ENCODE results near the gene FRMD4A. TPM values are rescaled to one million over a fixed set of nuclear protein-coding genes. Genes with fewer than 3 reads are reported as not detected.

Gene FRMD4A
- total RNA-seq, 1 experiment from 2014 or later, result not detected

- no peak overlapping the region for H3K27ac ChIP-seq (ENCODE audit: low read length)
- no peak overlapping the region for H3K9ac ChIP-seq (ENCODE audit: low read length)
These were observed 306.2 kb downstream of the FRMD4A start for GRCh38 chr10:14024329-14025202.

GRCh38 chr10:14023673-14024328, 306.9 kb downstream of the FRMD4A start:
- no peaks in the 10 kb centered on the region for H3K36me3 ChIP-seq (ENCODE audit: insufficient read depth, low read length)
- no peak overlapping the region for H3K4me3 ChIP-seq (ENCODE audit: low read length)
- H4K20me1 ChIP-seq (ENCODE audit: insufficient read depth, low read depth, low read length), result no peaks in the 10 kb centered on the region
- no peak overlapping the region for H3K27ac ChIP-seq (ENCODE audit: low read length)
- H3K4me1 ChIP-seq (ENCODE audit: low read length), result no peaks in the 10 kb centered on the region
- H3K9ac ChIP-seq (ENCODE audit: low read length), result no peak overlapping the region
- H3K4me2 ChIP-seq (ENCODE audit: low read depth, low read length, poor library complexity, severe bottlenecking), result no peak overlapping the region
- no peak overlapping the region for H2AFZ ChIP-seq (ENCODE audit: low read length)
- no peaks in the 10 kb centered on the region for H3K79me2 ChIP-seq (ENCODE audit: low read length)
- no peaks in the 10 kb centered on the region for H3K9me3 ChIP-seq (ENCODE audit: low read length)
- no peaks in the 10 kb centered on the region for H3K9me2 ChIP-seq (replicated peaks; ENCODE audit: insufficient read depth, low read length)
- DNase-seq, result no peak
- H3K27me3 ChIP-seq (ENCODE audit: low read length), result no peaks in the 10 kb centered on the region

More at GRCh38 chr10:14024329-14025202, 306.2 kb downstream of the FRMD4A start:
- Histone ChIP-seq H3K4me2 (ENCODE audit: low read depth, low read length, poor library complexity, severe bottlenecking) (no peak overlapping the region), H3K79me2 (ENCODE audit: low read length) (no peaks in the 10 kb centered on the region), H3K27me3 (ENCODE audit: low read length) (no peaks in the 10 kb centered on the region), H3K4me3 (ENCODE audit: low read length) (no peak overlapping the region), H3K9me2 (replicated peaks; ENCODE audit: insufficient read depth, low read length) (no peaks in the 10 kb centered on the region), H2AFZ (ENCODE audit: low read length) (no peak overlapping the region), H4K20me1 (ENCODE audit: insufficient read depth, low read depth, low read length) (no peaks in the 10 kb centered on the region), H3K9me3 (ENCODE audit: low read length) (no peaks in the 10 kb centered on the region), H3K36me3 (ENCODE audit: insufficient read depth, low read length) (no peaks in the 10 kb centered on the region), H3K4me1 (ENCODE audit: low read length) (no peaks in the 10 kb centered on the region)
- no peak for DNase-seq

GRCh38 chr10:14022954-14023672, 307.6 kb downstream of the FRMD4A start:
- H2AFZ ChIP-seq (ENCODE audit: low read length), result no peak overlapping the region
- no peaks in the 10 kb centered on the region for H4K20me1 ChIP-seq (ENCODE audit: insufficient read depth, low read depth, low read length)
- H3K36me3 ChIP-seq (ENCODE audit: insufficient read depth, low read length), result no peaks in the 10 kb centered on the region
- no peak overlapping the region for H3K4me3 ChIP-seq (ENCODE audit: low read length)
- H3K9ac ChIP-seq (ENCODE audit: low read length), result no peak overlapping the region
- no peak overlapping the region for H3K27ac ChIP-seq (ENCODE audit: low read length)
- no peaks in the 10 kb centered on the region for H3K9me3 ChIP-seq (ENCODE audit: low read length)
- no peaks in the 10 kb centered on the region for H3K27me3 ChIP-seq (ENCODE audit: low read length)
- no peaks in the 10 kb centered on the region for H3K9me2 ChIP-seq (replicated peaks; ENCODE audit: insufficient read depth, low read length)
- no peaks in the 10 kb centered on the region for H3K4me1 ChIP-seq (ENCODE audit: low read length)
- no peak overlapping the region for H3K4me2 ChIP-seq (ENCODE audit: low read depth, low read length, poor library complexity, severe bottlenecking)
- H3K79me2 ChIP-seq (ENCODE audit: low read length), result no peaks in the 10 kb centered on the region
- DNase-seq, result no peak

GRCh38 chr10:14022052-14022451, 308.7 kb downstream of the FRMD4A start:
- Histone ChIP-seq H3K4me3 (ENCODE audit: low read length) (no peak overlapping the region), H2AFZ (ENCODE audit: low read length) (no peak overlapping the region), H3K4me1 (ENCODE audit: low read length) (no peaks in the 10 kb centered on the region)

GRCh38 chr10:14020037-14020664, 310.6 kb downstream of the FRMD4A start:
- H4K20me1 ChIP-seq (ENCODE audit: insufficient read depth, low read depth, low read length), result no peaks in the 10 kb centered on the region
- no peaks in the 10 kb centered on the region for H3K36me3 ChIP-seq (ENCODE audit: insufficient read depth, low read length)
- H3K4me1 ChIP-seq (ENCODE audit: low read length), result no peaks in the 10 kb centered on the region
- no peaks in the 10 kb centered on the region for H3K79me2 ChIP-seq (ENCODE audit: low read length)
- no peak overlapping the region for H3K4me3 ChIP-seq (ENCODE audit: low read length)
- no peak overlapping the region for H3K27ac ChIP-seq (ENCODE audit: low read length)
- no peak overlapping the region for H2AFZ ChIP-seq (ENCODE audit: low read length)
- no peak overlapping the region for H3K4me2 ChIP-seq (ENCODE audit: low read depth, low read length, poor library complexity, severe bottlenecking)
- no peak for DNase-seq
- H3K9me2 ChIP-seq (replicated peaks; ENCODE audit: insufficient read depth, low read length), result no peaks in the 10 kb centered on the region
- no peaks in the 10 kb centered on the region for H3K27me3 ChIP-seq (ENCODE audit: low read length)
- no peaks in the 10 kb centered on the region for H3K9me3 ChIP-seq (ENCODE audit: low read length)
- H3K9ac ChIP-seq (ENCODE audit: low read length), result no peak overlapping the region

More at GRCh38 chr10:14022052-14022451, 308.7 kb downstream of the FRMD4A start:
- H3K79me2 ChIP-seq (ENCODE audit: low read length), result no peaks in the 10 kb centered on the region
- no peaks in the 10 kb centered on the region for H3K27me3 ChIP-seq (ENCODE audit: low read length)
- H3K9me3 ChIP-seq (ENCODE audit: low read length), result no peaks in the 10 kb centered on the region
- H3K4me2 ChIP-seq (ENCODE audit: low read depth, low read length, poor library complexity, severe bottlenecking), result no peak overlapping the region
- H3K9me2 ChIP-seq (replicated peaks; ENCODE audit: insufficient read depth, low read length), result no peaks in the 10 kb centered on the region
- no peak overlapping the region for H3K27ac ChIP-seq (ENCODE audit: low read length)
- H4K20me1 ChIP-seq (ENCODE audit: insufficient read depth, low read depth, low read length), result no peaks in the 10 kb centered on the region
- no peaks in the 10 kb centered on the region for H3K36me3 ChIP-seq (ENCODE audit: insufficient read depth, low read length)
- no peak for DNase-seq
- no peak overlapping the region for H3K9ac ChIP-seq (ENCODE audit: low read length)

- H3K27ac ChIP-seq (ENCODE audit: low read length), result no peak overlapping the region
- H3K9me2 ChIP-seq (replicated peaks; ENCODE audit: insufficient read depth, low read length), result no peaks in the 10 kb centered on the region
- no peak overlapping the region for H3K4me2 ChIP-seq (ENCODE audit: low read depth, low read length, poor library complexity, severe bottlenecking)
- H3K4me3 ChIP-seq (ENCODE audit: low read length), result no peak overlapping the region
- DNase-seq, result no peak
- no peaks in the 10 kb centered on the region for H3K79me2 ChIP-seq (ENCODE audit: low read length)
- H3K27me3 ChIP-seq (ENCODE audit: low read length), result no peaks in the 10 kb centered on the region
- no peaks in the 10 kb centered on the region for H4K20me1 ChIP-seq (ENCODE audit: insufficient read depth, low read depth, low read length)
- no peaks in the 10 kb centered on the region for H3K9me3 ChIP-seq (ENCODE audit: low read length)
- no peak overlapping the region for H3K9ac ChIP-seq (ENCODE audit: low read length)
- H3K36me3 ChIP-seq (ENCODE audit: insufficient read depth, low read length), result no peaks in the 10 kb centered on the region
- no peaks in the 10 kb centered on the region for H3K4me1 ChIP-seq (ENCODE audit: low read length)
- no peak overlapping the region for H2AFZ ChIP-seq (ENCODE audit: low read length)
These were observed 313.3 kb downstream of the FRMD4A start for GRCh38 chr10:14017467-14017866.

GRCh38 chr10:14016931-14017333, 313.8 kb downstream of the FRMD4A start:
- no peaks in the 10 kb centered on the region for H3K9me3 ChIP-seq (ENCODE audit: low read length)
- H3K4me2 ChIP-seq (ENCODE audit: low read depth, low read length, poor library complexity, severe bottlenecking), result no peak overlapping the region
- DNase-seq, result no peak
- no peaks in the 10 kb centered on the region for H3K9me2 ChIP-seq (replicated peaks; ENCODE audit: insufficient read depth, low read length)
- no peaks in the 10 kb centered on the region for H4K20me1 ChIP-seq (ENCODE audit: insufficient read depth, low read depth, low read length)
- no peak overlapping the region for H3K9ac ChIP-seq (ENCODE audit: low read length)
- H3K79me2 ChIP-seq (ENCODE audit: low read length), result no peaks in the 10 kb centered on the region
- H3K4me3 ChIP-seq (ENCODE audit: low read length), result no peak overlapping the region
- no peaks in the 10 kb centered on the region for H3K36me3 ChIP-seq (ENCODE audit: insufficient read depth, low read length)
- H3K4me1 ChIP-seq (ENCODE audit: low read length), result no peaks in the 10 kb centered on the region
- no peak overlapping the region for H2AFZ ChIP-seq (ENCODE audit: low read length)
- H3K27ac ChIP-seq (ENCODE audit: low read length), result no peak overlapping the region
- no peaks in the 10 kb centered on the region for H3K27me3 ChIP-seq (ENCODE audit: low read length)

All from Karpas-422 (cell line).